SK-N-SH (cell line): ENCODE measurements around the gene IQGAP2. TPM values are rescaled to one million over a fixed set of nuclear protein-coding genes. Genes with fewer than 3 reads are reported as not detected.

Experiments used
- CTCF ChIA-PET: fragments of 300-600, 350-600 bp; formaldehyde crosslinking; extraction: SDS; loops from one replicate; lab custom pipeline; 2021; lab: Yijun Ruan, JAX
- POLR2A ChIA-PET: fragments of 350-600 bp; sonication (Branson Sonifier 250); formaldehyde crosslinking; extraction: SDS; loops from one replicate; lab custom pipeline; 2020; ENCODE audit warnings: antibody characterized with exemption, inconsistent platforms; lab: Yijun Ruan, JAX
- DNase-seq: peaks from one replicate; pipeline ENCODE4 v3.0.0; 2012
- H2AFZ ChIP-seq: fragments of 200-600 bp; sonication (generic); 2 replicates; pipeline ENCODE4 v1.8.1; 2016; ENCODE audit warnings: antibody characterized with exemption, mild to moderate bottlenecking, low read depth
- H3F3A ChIP-seq: fragments of 200-600 bp; sonication (generic); replicated peaks from 2 replicates; pipeline ENCODE3; 2016; ENCODE audit warnings: antibody characterized with exemption, mild to moderate bottlenecking; ENCODE audit not compliant: insufficient read depth
- H3K27ac ChIP-seq, 2 experiments: fragments of 200-500 bp in 1 of 2; fragments of 200-600 bp in 1 of 2; sonication (Bioruptor generic) in 1 of 2; sonication (generic), shearing (Covaris generic) in 1 of 2; 2 replicates each; pipeline versions ENCODE4 v1.5.1 to v1.6.1; 2014 to 2016; ENCODE audit warnings: low read depth in 2 of 2, inconsistent platforms in 1 of 2, low read length in 1 of 2, mild to moderate bottlenecking in 1 of 2, mixed read lengths in 1 of 2
- H3K27me3 ChIP-seq: fragments of 200-600 bp; sonication (generic), shearing (Covaris generic); 2 replicates; pipeline ENCODE4 v1.6.1; 2016; ENCODE audit warnings: mixed run types; ENCODE audit not compliant: insufficient read depth
- H3K36me3 ChIP-seq, 2 experiments: fragments of 200-500 bp in 1 of 2; fragments of 200-600 bp in 1 of 2; sonication (Bioruptor generic) in 1 of 2; sonication (generic) in 1 of 2; replicated peaks in 1 of 2; 2 replicates each; pipeline versions ENCODE3 to v1.5.1; 2014 to 2016; ENCODE audit warnings: low read length in 1 of 2, mild to moderate bottlenecking in 1 of 2; ENCODE audit not compliant: insufficient read depth in 2 of 2, control insufficient read depth in 1 of 2
- H3K4me1 ChIP-seq, 2 experiments: fragments of 200-500 bp in 1 of 2; fragments of 200-600 bp in 1 of 2; sonication (Bioruptor generic) in 1 of 2; sonication (generic), shearing (Covaris generic) in 1 of 2; 2 replicates each; pipeline versions ENCODE4 v1.5.1 to v1.6.1; 2014 to 2016; ENCODE audit warnings: low read depth in 1 of 2, low read length in 1 of 2, mixed run types in 1 of 2; ENCODE audit not compliant: insufficient read depth in 2 of 2, control insufficient read depth in 1 of 2
- H3K4me2 ChIP-seq: fragments of 200-600 bp; sonication (generic), shearing (Covaris generic); 2 replicates; pipeline ENCODE4 v1.6.1; 2017; ENCODE audit warnings: mixed run types
- H3K4me3 ChIP-seq, 2 experiments: fragments of 200-500 bp in 1 of 2; fragments of 200-600 bp in 1 of 2; sonication (Bioruptor generic) in 1 of 2; sonication (generic), shearing (Covaris generic) in 1 of 2; 2 replicates each; pipeline versions ENCODE4 v1.5.1 to v1.8.1; 2014 to 2016; ENCODE audit warnings: low read depth in 2 of 2, inconsistent platforms in 1 of 2, low read length in 1 of 2, mild to moderate bottlenecking in 1 of 2, mixed read lengths in 1 of 2, moderate library complexity in 1 of 2
- H3K79me2 ChIP-seq: fragments of 200-600 bp; sonication (generic); 2 replicates; pipeline ENCODE4 v1.8.1; 2017; ENCODE audit warnings: mild to moderate bottlenecking; ENCODE audit not compliant: insufficient read depth
- H3K9ac ChIP-seq: fragments of 200-600 bp; sonication (generic); 2 replicates; pipeline ENCODE4 v1.6.1; 2017; ENCODE audit warnings: mixed run types
- H3K9me2 ChIP-seq: fragments of 200-600 bp; sonication (generic); 2 replicates; pipeline ENCODE4 v1.6.1; 2017; ENCODE audit warnings: mixed run types
- H3K9me3 ChIP-seq: fragments of 200-600 bp; sonication (generic); 2 replicates; pipeline ENCODE4 v1.6.1; 2017; ENCODE audit warnings: mixed run types, mild to moderate bottlenecking, moderate library complexity
- H4K20me1 ChIP-seq: fragments of 200-600 bp; sonication (generic); 2 replicates; pipeline ENCODE4 v1.6.1; 2017; ENCODE audit warnings: mild to moderate bottlenecking, mixed run types; ENCODE audit not compliant: insufficient read depth
- CHD2 ChIP-seq: fragments of 150-350 bp; IDR thresholded peaks from 2 replicates; pipeline ENCODE4 v1.6.1; 2018; ENCODE audit warnings: low read length; ENCODE audit not compliant: partially characterized antibody
- EP300 ChIP-seq, 2 experiments: IDR thresholded peaks; 2 replicates each; pipeline versions ENCODE4 v1.4.0 to v1.6.1; 2012; ENCODE audit warnings: borderline replicate concordance in 1 of 2, low read depth in 1 of 2, low read length in 1 of 2
- EZH2phosphoT487 ChIP-seq: fragments of 200-600 bp; sonication (generic); IDR thresholded peaks from 2 replicates; pipeline ENCODE4 v1.6.1; 2017; ENCODE audit warnings: low read depth, mixed run types, mild to moderate bottlenecking, antibody characterized with exemption, moderate library complexity, borderline replicate concordance
- FOXJ3 ChIP-seq: sonication (generic); formaldehyde crosslinking; IDR thresholded peaks from 2 replicates; pipeline ENCODE4 v1.5.1; 2020; ENCODE audit warnings: mild to moderate bottlenecking, missing genetic modification reagents
- JUND ChIP-seq: IDR thresholded peaks from 2 replicates; pipeline ENCODE4 v1.4.0; 2012
- MXI1 ChIP-seq: IDR thresholded peaks from 2 replicates; pipeline ENCODE4 v1.6.1; 2012; ENCODE audit warnings: mild to moderate bottlenecking, low read depth, low read length, improper control_type of control experiment
- NFIC ChIP-seq: IDR thresholded peaks from 2 replicates; pipeline ENCODE4 v1.4.0; 2012; ENCODE audit warnings: borderline replicate concordance
- NRF1 ChIP-seq: IDR thresholded peaks from 2 replicates; pipeline ENCODE4 v1.6.1; 2012; ENCODE audit warnings: low read depth, mild to moderate bottlenecking, low read length
- RAD21 ChIP-seq: IDR thresholded peaks from 2 replicates; pipeline ENCODE4 v1.6.1; 2012; ENCODE audit warnings: mild to moderate bottlenecking, low read length
- RXRA ChIP-seq: IDR thresholded peaks from 2 replicates; pipeline ENCODE4 v1.4.0; 2012; ENCODE audit warnings: low read depth, mild to moderate bottlenecking, borderline replicate concordance
- TAF1 ChIP-seq: IDR thresholded peaks from 2 replicates; pipeline ENCODE4 v1.6.1; 2012; ENCODE audit warnings: low read depth, mild to moderate bottlenecking, low read length, moderate library complexity, borderline replicate concordance
- TEAD4 ChIP-seq: IDR thresholded peaks from 2 replicates; pipeline ENCODE4 v1.4.0; 2012; ENCODE audit warnings: mild to moderate bottlenecking, borderline replicate concordance; ENCODE audit not compliant: insufficient read depth
- YY1 ChIP-seq: IDR thresholded peaks from 2 replicates; pipeline ENCODE4 v1.4.0; 2012; ENCODE audit warnings: low read depth, mild to moderate bottlenecking
- WGBS: methylation state at CpG from one replicate; pipeline ENCODE4 v1.1.6; 2017; ENCODE audit warnings: low lambda C conversion rate; 5-methylcytosine and 5-hydroxymethylcytosine counted together
- polyA plus RNA-seq, 3 experiments: library from polyadenylated mRNA; depleted of rRNA; stranded (reverse); fragments of >200 nt; gene quantifications; 2 replicates each; pipeline ENCODE4 v1.2.3, GENCODE V29; 2012
- TF ChIP-seq, protein P1 (sequence below): fragments of 150-350 bp; IDR thresholded peaks from 2 replicates; pipeline ENCODE4 v1.6.1; 2017; ENCODE audit warnings: antibody characterized with exemption, low read length, low read depth, borderline replicate concordance
- TF ChIP-seq, protein P2 (sequence below): IDR thresholded peaks from 2 replicates; pipeline ENCODE4; 2012
- TF ChIP-seq, protein P3 (sequence below): IDR thresholded peaks from 2 replicates; pipeline ENCODE4 v1.4.0; 2012; ENCODE audit warnings: low read depth

IQGAP2 gene
- polyA plus RNA-seq, 1 of the 3 experiments (the other 2 are of a cell fraction): 2.1 TPM

DNA sequence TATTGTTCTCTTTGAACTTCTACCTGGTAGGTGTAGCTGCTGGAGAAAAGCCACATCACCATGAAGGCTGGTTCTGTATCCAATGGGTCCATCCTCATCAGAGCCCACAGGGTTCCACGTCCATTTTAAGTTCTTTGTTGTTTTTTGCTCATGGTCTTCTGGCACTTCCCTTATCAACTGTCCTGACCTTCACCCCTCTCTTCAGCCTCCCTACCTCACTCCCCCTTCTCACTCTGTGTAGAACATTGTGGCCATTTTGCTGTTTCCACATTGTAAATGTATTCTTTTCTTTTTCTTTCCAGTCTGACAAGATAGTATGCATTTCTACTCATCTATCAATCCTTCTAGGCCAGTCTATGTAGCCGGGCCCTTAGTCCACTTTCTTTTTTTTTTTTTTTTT lies 264.4 kb downstream of the IQGAP2 start (continued):
- TF ChIP-seq TEAD4 (no peak), RXRA (no peak), EP300 (IDR thresholded peaks at IDR 0.05; ENCODE audit: borderline replicate concordance in 1 of 2, low read depth in 1 of 2, low read length in 1 of 2) (no peak), NRF1 (no peak), EZH2phosphoT487 (no peak), NFIC (no peak), RAD21 (no peak)

DNA sequence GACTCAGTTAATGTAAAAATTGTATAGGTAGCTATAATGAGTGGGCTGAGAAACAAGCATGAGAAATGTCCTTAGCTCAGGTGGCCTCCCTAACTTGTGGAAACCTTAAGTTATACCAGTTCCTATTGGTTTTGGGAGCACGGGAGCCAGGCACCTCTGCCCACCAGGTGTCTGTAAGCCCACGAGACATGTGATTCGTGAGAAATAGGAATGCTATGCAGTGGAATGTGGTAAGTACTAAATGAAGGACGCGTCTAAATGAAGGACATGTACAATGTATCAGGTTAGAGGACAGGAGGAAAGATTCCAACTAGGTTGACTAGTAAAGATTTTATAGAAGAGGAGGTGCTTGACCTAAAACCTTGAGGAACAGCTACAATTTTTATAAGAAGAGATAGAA lies 266.2 kb downstream of the IQGAP2 start:
- Histone ChIP-seq H3K4me2 (no peak overlapping the region), H3K27me3 (no peaks in the 10 kb centered on the region), H4K20me1 (no peaks in the 10 kb centered on the region), H3K9ac (no peak overlapping the region), H3K9me2 (no peaks in the 10 kb centered on the region), H2AFZ (no peak overlapping the region), H3K27ac (no peak overlapping the region), H3K4me3 (no peak overlapping the region), H3K36me3 (no peaks in the 10 kb centered on the region), H3F3A (no peaks in the 10 kb centered on the region), H3K4me1 (no peaks in the 10 kb centered on the region), H3K79me2 (no peaks in the 10 kb centered on the region), H3K9me3 (no peaks in the 10 kb centered on the region)
- TF ChIP-seq, protein P1, sequence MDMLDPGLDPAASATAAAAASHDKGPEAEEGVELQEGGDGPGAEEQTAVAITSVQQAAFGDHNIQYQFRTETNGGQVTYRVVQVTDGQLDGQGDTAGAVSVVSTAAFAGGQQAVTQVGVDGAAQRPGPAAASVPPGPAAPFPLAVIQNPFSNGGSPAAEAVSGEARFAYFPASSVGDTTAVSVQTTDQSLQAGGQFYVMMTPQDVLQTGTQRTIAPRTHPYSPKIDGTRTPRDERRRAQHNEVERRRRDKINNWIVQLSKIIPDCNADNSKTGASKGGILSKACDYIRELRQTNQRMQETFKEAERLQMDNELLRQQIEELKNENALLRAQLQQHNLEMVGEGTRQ: no peak
- TF ChIP-seq RAD21 (no peak), JUND (no peak), YY1 (no peak), FOXJ3 (no peak)
- TF ChIP-seq, protein P2, sequence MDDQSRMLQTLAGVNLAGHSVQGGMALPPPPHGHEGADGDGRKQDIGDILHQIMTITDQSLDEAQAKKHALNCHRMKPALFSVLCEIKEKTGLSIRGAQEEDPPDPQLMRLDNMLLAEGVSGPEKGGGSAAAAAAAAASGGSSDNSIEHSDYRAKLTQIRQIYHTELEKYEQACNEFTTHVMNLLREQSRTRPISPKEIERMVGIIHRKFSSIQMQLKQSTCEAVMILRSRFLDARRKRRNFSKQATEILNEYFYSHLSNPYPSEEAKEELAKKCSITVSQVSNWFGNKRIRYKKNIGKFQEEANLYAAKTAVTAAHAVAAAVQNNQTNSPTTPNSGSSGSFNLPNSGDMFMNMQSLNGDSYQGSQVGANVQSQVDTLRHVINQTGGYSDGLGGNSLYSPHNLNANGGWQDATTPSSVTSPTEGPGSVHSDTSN: no peak
- WGBS: 95% methylated on average over 5 of the region's 5 CpGs
- DNase-seq: no peak
- ChIA-PET CTCF (interaction anchor here (0.7 to 1.1 kb wide), 2 partner anchors 17 to 68 kb away, joined by 3 read pairs; no protein-coding TSS in a partner anchor), POLR2A (no interaction called here)

- CTCF ChIA-PET: interaction anchor here (1.5 kb wide), 1 partner anchor 104 kb away, joined by 4 read pairs; no protein-coding TSS in a partner anchor
Observed at GRCh38 chr5:76670508-76670907, 267.4 kb downstream of the IQGAP2 start.

More at GRCh38 chr5:76670508-76670907, 267.4 kb downstream of the IQGAP2 start:
- Histone ChIP-seq H3K9me2 (no peaks in the 10 kb centered on the region), H2AFZ (no peak overlapping the region), H3K4me3 (no peak overlapping the region), H3K27ac (no peak overlapping the region), H3K9me3 (no peaks in the 10 kb centered on the region), H3K4me1 (no peaks in the 10 kb centered on the region), H3F3A (no peaks in the 10 kb centered on the region), H3K4me2 (no peak overlapping the region), H3K9ac (no peak overlapping the region), H4K20me1 (no peaks in the 10 kb centered on the region), H3K79me2 (no peaks in the 10 kb centered on the region), H3K36me3 (no peaks in the 10 kb centered on the region), H3K27me3 (no peaks in the 10 kb centered on the region)
- WGBS: 94% methylated on average over 3 of the region's 3 CpGs
- DNase-seq: no peak
- TF ChIP-seq TAF1 (no peak), MXI1 (no peak), YY1 (no peak), CHD2 (no peak)
- TF ChIP-seq, protein P3, sequence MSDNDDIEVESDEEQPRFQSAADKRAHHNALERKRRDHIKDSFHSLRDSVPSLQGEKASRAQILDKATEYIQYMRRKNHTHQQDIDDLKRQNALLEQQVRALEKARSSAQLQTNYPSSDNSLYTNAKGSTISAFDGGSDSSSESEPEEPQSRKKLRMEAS: no peak
- POLR2A ChIA-PET: no interaction called here
